ENCODE measurements around the gene KCNJ5. TPM values are rescaled to one million over a fixed set of nuclear protein-coding genes. Genes with fewer than 3 reads are reported as not detected.

The KCNJ5 gene
- not detected in 2 replicates for total RNA-seq

GRCh38 chr11:128890543-128891368 lies at the start of gene KCNJ5:
TSS of gene KCNJ5 (plus strand) at chr11:128891356. CDS start at chr11:128911274, 19,918 bp downstream.

GRCh38 chr11:128867277-128867676 lies 23.9 kb upstream of the KCNJ5 start, which contains the start of gene KCNJ1:
TSS of gene KCNJ1 (minus strand) at chr11:128867296. CDS start at chr11:128840243, 27,053 bp downstream.

GRCh38 chr11:128942817-128943427 lies 51.8 kb downstream of the KCNJ5 start, which contains the start of gene TP53AIP1:
TSS of gene TP53AIP1 (minus strand) at chr11:128942871. CDS start at chr11:128937818, 5,053 bp downstream.

Other genes starting within 250 kb of the KCNJ5 start
- gene FLI1, start 197.3 kb upstream of the KCNJ5 start, total RNA-seq = 116 and 128 TPM in 2 replicates
- gene KCNJ1, start 24.1 kb upstream of the KCNJ5 start, total RNA-seq = under 0.01 TPM in 1 of 2 replicates, not detected in the other
- gene TP53AIP1, start 51.5 kb downstream of the KCNJ5 start, total RNA-seq = not detected in 2 replicates